GM08714 (cell line): ENCODE measurements around the gene ZMPSTE24.

Experiments used
- H3K4me3 ChIP-seq: fragments of 200-500 bp; sonication (Bioruptor generic); 2 replicates; pipeline ENCODE4 v1.5.1; 2014; ENCODE audit warnings: mild to moderate bottlenecking, low read length, inconsistent platforms
- ZNF274 ChIP-seq: IDR thresholded peaks from 2 replicates; pipeline ENCODE4 v1.6.1; 2012; ENCODE audit warnings: mild to moderate bottlenecking, low read depth, low read length

The ZMPSTE24 gene

DNA sequence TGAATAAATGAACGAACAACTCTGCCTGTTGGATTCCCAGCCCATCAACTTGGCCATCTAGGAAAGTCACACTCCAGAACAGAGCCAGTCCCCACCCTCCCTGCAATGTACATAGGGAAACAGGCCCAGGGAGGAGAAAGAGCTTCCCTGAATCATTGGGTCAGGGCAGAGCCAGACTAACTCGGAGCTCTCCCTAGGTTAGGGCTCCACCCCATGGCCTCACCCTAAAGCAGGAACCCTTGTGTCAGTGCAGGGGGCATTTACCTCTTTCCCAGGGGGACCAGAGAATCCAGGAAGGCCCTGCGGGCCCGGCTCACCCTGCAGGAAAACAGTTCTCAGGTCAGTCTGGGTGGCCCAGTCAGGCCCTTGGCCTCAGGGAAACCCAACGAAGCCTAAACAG, 47.4 kb downstream of the ZMPSTE24 start:
- no peak for TF ChIP-seq ZNF274
- H3K4me3 ChIP-seq, result no peak overlapping the region

DNA sequence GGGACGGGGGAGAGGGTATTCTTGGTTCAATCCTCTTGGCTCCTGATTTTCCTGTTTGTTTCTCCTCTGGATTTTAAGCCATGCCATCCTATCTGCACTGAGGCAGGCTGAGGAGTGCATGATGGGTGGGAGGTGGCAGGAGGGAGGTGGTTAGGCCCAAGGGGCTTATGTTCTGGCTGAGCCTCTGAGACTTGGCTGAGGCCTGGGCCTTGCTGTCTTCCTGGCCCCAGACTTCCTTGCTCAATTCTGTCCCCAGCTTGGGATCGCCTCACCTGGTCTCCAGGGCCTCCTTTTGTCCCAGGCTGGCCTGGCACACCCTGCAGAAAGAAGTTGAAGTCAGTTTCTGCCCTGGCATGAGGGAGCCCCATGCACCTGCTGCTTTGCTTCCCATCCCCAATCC, 47.8 kb downstream of the ZMPSTE24 start:
- H3K4me3 ChIP-seq, result no peak overlapping the region
- TF ChIP-seq ZNF274, result no peak

DNA sequence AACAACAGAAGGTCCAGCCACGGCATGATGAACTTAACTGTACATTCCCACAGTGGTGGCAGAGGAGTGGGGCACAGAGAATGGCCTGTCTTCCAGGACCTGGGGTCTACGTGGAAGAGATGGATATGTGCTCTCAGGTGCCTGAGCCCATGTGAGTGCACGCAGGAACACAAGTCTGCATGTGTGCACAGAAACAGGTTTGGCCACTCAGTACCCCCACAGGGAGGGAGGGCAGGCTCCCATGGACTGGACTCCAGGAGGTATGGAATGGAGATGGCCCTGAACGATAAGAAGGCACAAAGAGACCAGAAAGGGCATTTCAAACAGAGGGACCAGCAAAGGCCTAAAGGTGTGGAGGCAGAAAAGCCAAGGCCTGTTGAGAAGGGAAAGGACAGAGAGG, 48.3 kb downstream of the ZMPSTE24 start:
- no peak for TF ChIP-seq ZNF274
- H3K4me3 ChIP-seq, result no peak overlapping the region

DNA sequence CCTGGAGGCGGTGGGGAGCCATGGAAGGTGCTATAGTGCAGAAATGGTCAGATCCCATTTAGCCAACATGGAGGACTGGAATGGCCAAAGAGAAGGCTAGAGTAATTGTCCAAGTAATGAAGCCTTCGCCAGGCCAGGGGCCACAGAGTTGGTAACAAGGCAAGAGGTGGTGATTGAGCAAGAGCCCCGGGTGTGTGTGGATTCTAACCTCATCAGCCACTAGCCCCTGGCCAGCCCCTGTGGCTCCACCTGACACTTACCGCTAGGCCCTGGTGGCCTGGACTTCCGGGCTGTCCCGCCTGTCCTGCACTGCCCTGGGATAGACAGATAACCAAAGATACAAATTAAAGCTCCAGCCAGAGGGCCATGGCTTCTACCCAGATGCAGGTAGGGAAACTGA, 49.1 kb downstream of the ZMPSTE24 start:
- H3K4me3 ChIP-seq, result no peak overlapping the region
- TF ChIP-seq ZNF274, result no peak

DNA sequence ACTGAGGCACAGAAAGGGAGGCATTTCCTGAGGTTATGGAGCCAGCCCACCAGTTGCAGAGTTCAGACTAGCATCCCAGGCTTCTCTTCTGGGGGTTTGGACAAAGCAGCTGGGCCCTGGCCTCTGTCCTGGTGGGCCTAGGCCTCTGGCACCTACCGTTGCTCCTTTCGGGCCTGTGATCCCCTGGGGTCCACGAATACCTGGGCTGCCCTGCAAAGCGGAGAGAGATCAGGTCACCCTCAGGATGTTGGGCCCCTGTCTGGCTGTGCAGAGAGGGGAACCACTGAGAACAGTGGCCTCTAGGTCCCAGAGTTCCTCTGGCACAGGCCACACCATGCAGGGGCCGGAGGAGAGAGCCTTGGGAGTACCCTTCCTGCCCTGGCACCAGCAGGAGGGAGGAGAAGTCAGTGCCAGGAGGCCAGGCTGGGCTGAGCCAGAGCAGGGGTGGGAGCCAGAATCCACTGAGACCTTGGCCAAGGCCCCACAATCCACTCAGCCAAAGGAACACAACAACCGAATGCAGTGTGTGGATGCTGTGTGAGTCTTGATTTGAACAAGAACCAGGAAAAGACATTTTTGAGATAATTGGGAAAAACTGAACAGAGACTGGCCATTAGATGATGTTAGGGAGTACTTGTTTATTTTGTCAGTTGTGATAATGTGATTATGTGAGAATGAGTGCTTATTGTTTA, 50.1 kb downstream of the ZMPSTE24 start:
- H3K4me3 ChIP-seq, result no peak overlapping the region
- TF ChIP-seq ZNF274, result no peak

DNA sequence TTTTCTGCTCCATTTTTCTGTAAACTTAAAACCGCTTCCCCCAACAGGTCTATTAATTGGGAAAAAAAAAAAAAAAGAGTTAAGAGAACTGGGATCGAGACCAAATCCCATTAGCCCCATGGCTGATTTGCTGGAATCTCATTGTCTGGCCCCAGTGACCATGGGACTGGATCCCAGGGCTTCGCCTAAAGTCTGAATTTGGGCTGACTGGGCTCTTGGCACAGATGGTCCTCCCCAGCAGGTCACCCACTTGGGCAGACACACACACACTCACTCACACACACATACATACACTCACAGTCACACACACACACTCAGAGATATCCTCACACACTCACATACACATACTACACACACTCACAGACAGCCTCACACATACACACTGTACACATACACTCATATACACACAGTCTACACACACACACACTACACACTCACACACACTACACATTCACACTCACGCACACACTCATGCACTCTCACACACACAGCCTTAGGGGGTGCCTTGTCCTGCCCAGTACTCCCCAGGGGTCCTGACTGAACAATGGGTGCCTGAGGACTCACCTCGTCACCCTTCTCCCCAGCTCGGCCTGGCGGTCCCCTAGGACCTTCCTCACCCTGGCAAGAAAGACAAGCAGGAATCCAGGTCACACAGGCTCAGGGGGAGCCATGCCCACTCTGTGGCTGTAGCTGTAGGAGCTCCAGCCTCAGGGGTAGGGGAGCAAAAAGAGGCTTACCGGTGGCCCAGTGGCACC, 51.5 kb downstream of the ZMPSTE24 start:
- H3K4me3 ChIP-seq, result no peak overlapping the region
- TF ChIP-seq ZNF274, result no peak

DNA sequence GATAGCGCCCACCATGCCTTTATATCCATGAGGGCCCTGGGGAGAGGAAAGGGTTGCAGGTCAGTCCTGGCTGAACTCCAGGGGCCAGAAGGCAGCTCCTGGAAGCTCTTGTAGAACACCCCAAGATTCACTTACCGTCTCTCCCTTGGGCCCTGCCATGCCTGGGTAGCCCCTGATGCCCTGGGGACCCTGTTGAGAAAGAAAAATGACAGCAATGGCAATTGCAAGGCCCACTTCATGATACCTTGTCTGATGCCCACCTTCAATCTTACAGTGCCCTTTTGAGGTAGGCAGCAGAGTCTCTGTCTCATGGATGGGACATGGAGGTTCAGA, 52.1 kb downstream of the ZMPSTE24 start:
- no peak overlapping the region for H3K4me3 ChIP-seq
- no peak for TF ChIP-seq ZNF274

DNA sequence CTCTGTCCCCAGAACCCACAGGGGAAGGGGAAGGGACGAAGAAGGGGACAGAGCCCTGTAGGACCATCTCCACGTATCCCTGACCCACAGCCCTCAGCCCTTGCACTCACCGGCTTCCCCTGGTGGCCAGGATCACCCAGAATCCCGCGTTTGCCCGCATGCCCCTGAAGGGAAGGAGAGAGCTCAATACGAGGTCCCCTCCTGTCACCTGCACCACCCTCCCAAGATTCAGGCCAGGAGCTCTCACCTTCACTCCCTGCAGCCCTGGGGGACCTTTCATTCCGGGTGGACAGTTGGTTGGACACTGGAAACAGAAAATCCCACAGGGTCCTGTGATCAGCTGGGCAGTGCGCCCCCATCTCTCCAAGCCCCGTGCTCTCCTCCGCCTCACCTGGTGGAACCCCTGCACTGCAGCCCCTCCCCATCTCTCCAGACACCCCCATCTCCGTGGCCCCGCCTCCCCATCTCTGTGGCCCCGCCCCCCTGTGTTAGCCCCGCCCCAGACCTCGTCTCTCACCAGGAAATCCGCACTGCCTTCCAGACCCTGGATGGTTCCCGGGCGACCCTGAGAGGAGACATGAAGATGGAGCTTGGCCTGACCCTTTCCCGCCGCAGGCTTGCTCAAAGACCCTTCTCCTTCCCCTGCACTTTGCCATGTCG, 53.1 kb downstream of the ZMPSTE24 start:
- TF ChIP-seq ZNF274, result no peak
- no peak overlapping the region for H3K4me3 ChIP-seq

DNA sequence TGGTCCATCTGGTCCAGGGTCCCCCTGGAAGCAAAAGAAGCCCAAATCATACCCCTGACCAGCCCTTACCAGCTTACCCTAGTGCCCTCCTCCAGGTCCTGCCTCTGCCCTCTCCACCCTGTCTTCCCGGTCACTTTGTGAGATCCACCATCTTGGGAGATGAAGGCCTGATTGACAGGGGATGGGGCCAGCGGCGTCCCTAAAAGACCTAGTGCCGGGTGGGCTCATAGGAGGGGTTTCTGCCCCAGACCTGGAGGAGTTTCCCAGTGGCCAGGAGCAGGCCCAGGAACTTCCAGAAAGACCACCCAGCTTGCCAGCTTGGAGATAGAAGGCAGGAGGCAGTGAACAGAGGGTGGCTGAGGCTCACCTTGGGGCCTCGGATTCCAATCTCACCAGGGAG, 53.7 kb downstream of the ZMPSTE24 start:
- H3K4me3 ChIP-seq, result peak overlapping the region; percentile 46; the same call in 1 of the 2 replicates
- TF ChIP-seq ZNF274, result no peak

DNA sequence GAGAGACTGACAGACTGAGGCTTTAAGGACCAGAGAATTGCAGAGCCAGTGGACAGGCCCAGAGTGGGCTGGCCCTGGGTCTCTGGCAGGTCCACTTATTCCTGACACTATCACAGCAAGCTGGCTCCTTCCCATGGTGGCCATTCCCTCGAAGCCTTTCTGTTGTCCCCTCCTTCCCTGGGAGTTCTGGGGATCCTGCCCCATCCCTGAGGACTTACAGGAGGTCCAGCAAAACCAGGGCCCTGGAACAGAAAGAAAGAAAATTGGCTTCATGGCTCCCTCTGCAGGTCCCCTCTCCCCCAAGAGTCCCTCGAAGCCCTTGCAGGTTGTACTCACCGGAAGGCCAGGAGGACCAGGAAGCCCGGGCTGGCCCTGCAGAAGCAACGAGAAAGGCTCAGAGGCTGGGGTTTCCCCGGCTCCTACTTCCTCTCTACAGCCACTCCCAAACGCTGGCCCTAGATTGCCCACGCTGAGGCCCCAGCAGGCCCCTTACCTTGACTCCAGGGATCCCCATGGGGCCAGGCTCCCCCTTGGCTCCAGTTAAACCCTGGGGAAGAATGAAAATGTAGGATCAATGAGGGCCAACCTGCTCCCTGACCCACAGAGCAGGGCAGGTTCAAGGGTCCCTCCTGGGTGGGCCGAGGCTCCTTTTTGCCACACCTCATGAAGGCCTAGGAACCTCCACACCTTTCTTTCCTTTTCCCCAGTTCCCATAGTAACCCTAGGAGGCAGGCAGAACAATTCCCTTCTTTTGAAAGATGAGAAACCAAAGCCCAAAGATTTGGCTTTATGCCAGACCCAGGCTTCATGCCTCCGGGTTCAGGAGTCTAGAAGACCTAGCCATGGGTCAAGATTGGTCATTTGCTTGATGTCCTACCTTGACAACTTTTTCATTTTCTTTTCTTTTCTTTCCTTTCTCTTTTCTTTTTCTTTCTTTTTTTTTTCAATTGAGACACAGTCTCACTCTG, 54.5 kb downstream of the ZMPSTE24 start:
- peak overlapping the region; percentile 46; the same call in 1 of the 2 replicates for H3K4me3 ChIP-seq
- no peak for TF ChIP-seq ZNF274

DNA sequence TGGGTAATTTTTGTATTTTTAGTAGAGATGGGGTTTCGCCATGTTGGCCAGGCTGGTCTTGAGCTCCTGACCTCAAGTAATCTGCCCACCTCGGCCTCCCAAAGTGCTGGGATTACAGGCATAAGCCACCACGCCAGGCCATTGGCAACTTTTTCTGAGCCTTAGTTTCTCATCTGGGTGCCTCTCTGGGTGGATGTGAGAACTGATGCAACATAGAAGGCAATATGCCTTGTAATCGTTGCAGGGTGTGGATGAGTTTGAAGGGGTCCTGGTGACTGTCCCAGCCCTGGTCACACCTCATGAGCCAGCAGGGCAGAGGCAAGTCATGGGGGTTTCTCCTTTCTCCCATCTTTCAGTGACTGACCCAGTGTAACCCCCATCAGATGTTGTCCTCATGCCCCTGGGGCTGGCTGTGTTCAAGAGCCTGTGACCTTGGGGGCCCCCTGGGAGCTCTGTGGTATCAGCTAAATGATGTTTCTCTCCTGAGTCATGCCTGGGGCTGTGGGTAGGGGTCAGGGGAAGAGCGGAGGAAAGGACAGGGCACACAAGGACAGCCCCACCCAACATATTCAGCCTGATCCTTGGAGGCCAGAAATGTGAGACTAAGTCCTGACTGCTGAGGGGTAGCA, 55.4 kb downstream of the ZMPSTE24 start:
- no peak for TF ChIP-seq ZNF274
- no peak overlapping the region for H3K4me3 ChIP-seq

DNA sequence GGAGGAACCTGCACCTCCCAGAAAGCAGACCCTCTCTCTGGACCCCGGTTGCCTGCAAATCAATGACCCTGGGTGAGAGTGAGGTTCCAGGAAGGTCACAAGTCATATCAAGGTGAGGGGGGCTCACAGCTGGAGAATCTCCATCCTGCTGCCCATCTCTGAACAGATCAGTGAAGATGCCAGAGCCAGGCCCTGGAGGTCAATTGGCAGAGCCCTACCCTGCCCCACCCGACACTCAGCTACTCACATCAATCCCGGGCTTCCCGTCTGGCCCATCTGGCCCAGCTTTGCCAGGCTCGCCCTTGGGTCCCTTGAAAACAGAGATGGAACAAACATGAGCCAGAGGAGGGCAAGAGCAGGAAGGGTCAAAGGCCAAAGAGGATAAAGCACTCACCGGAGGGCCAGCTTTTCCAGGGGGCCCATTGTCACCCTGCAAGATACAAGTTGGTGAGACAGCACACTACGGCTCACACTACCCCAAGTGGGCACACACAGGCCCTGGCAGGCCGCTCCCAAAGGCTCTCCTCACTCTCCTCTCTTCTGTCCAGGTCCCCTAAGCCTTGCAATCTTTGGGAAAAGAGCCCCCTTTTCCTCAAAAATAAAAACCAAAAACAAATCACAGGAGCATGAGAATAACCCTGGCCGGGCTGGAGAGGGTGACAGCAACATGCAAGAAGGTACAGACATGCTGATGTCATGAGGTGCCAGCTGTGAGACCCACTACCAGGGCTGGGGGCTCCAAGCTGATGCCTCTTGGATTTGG, 56.1 kb downstream of the ZMPSTE24 start:
- TF ChIP-seq ZNF274, result no peak
- no peak overlapping the region for H3K4me3 ChIP-seq

DNA sequence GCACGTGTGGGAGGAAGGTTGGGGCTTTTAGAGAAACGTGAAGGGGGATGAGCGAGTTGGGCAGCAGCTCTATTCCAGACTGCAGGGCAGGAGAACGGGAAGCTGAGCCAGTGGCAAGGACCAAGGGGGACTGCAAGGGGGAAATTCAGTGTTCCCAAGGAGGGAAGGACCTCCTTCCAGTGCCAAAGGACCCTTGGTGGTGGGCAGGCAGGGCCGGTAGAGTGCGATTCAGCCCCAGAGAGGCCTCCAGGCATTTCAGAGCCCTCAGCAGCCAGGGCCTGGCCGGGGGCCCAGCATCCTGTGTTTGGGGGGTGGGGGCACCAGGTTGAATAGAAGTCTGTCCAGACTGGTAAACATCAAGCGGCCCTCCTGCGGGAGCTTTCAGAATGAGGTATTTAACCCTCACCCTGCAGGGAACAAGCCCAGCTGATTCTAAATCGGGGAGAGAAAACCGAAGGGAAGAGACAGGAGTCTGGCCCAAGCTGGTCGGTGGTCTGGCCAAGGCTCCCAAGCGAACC, 56.7 kb downstream of the ZMPSTE24 start:
- no peak for TF ChIP-seq ZNF274
- no peak overlapping the region for H3K4me3 ChIP-seq
